Lung (tissue), 12 donors: ENCODE measurements around the gene MROH8. TPM values are rescaled to one million over a fixed set of nuclear protein-coding genes. Genes with fewer than 3 reads are reported as not detected.

ENCODE experiments used
- ATAC-seq: fragments of 200-7000 bp; cut with Tn5 transposase; one replicate; pipeline ENCODE4 v1.9.1; 2020; ENCODE audit warnings: moderate number of reproducible peaks; ENCODE audit not compliant: insufficient read depth, low FRiP score
- DNase-seq, 3 donors: peaks; one replicate each; pipeline ENCODE4 v3.0.0-alpha.2; 2013 to 2017
- H3K27ac ChIP-seq, 2 donors: one replicate each; pipeline ENCODE4 v1.5.1; 2013; ENCODE audit warnings: mild to moderate bottlenecking in 2 of 2, moderate library complexity in 2 of 2, control low read depth in 1 of 2, inconsistent platforms in 1 of 2, low read depth in 1 of 2, low read length in 1 of 2
- H3K27me3 ChIP-seq, 3 donors: one replicate each; pipeline ENCODE4 v1.5.1; 2013; ENCODE audit warnings: low read length in 2 of 3; ENCODE audit not compliant: control insufficient read depth in 3 of 3, insufficient read depth in 3 of 3
- H3K36me3 ChIP-seq, 4 donors: one replicate each; pipeline ENCODE4 v1.5.1; 2013; ENCODE audit warnings: low read length in 4 of 4, mild to moderate bottlenecking in 1 of 4, moderate library complexity in 1 of 4; ENCODE audit not compliant: control insufficient read depth in 4 of 4, insufficient read depth in 4 of 4
- H3K4me1 ChIP-seq, 5 donors: one replicate each; pipeline ENCODE4 v1.5.1; 2013; ENCODE audit warnings: low read length in 5 of 5, mild to moderate bottlenecking in 2 of 5, moderate library complexity in 1 of 5; ENCODE audit not compliant: control insufficient read depth in 5 of 5, insufficient read depth in 5 of 5
- H3K4me3 ChIP-seq: one replicate; pipeline ENCODE4 v1.5.1; 2013; ENCODE audit warnings: mild to moderate bottlenecking, control low read depth, moderate library complexity
- H3K9ac ChIP-seq, 2 donors: one replicate each; pipeline ENCODE4 v1.5.1; 2013; ENCODE audit warnings: low read length in 2 of 2, control low read depth in 1 of 2; ENCODE audit not compliant: insufficient read depth in 1 of 2
- H3K9me3 ChIP-seq, 4 donors: one replicate each; pipeline ENCODE4 v1.5.1; 2013; ENCODE audit warnings: low read length in 3 of 4, mild to moderate bottlenecking in 1 of 4, moderate library complexity in 1 of 4; ENCODE audit not compliant: control insufficient read depth in 4 of 4, insufficient read depth in 3 of 4
- WGBS, 2 donors: extraction: QIAGEN DNeasy Blood & Tissue Kit; methylation state at CpG; one replicate each; pipeline ENCODE4 v1.1.7; 2013; 5-methylcytosine and 5-hydroxymethylcytosine counted together
- polyA plus RNA-seq, 2 donors: library from polyadenylated mRNA; stranded (reverse); fragments of 200-250 nt; gene quantifications; one replicate each; pipeline ENCODE4 v1.2.1, GENCODE V29; 2013
- total RNA-seq, 2 donors: library from RNA; depleted of rRNA in 1 of 2; stranded (reverse); fragments of >200 nt in 1 of 2; gene quantifications; one replicate each; pipeline ENCODE4 v1.2.1, GENCODE V29; 2014 to 2021
- TF ChIP-seq, protein P1 (sequence below): IDR thresholded peaks from 2 replicates; pipeline ENCODE4 v1.5.1; 2012; ENCODE audit warnings: mild to moderate bottlenecking; ENCODE audit errors: control extremely low read depth, extremely low read depth
- donor health status: control.
- donor health status: control.
- donor health status: Bipolar disorder and iron deficiency.
- donor health status: healthy.
- donor health status: DM: yes; HTN: yes; CAD: no.

The MROH8 gene
- total and polyA plus RNA-seq, 4 donors: 0.84 to 4.0 (median 2.5) TPM

DNA sequence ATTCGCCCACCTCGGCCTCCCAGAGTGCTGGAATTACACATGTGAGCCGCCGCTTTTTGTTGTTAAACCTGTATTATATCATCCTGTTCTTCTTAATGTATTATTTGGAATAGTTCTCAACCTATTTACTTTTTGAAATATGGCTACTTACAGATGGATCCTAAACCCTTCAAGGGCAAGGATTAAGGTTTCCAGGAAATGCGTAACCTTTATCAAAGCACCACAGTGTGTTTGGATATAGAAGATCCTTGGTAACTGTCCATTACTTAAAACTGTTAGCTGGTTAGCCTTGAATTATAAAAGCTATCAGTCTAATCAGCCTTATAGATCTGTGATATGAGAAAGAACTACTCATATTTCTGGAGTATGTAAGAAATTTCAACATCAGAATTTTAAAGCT, 12.5 kb downstream of the MROH8 start:
- H3K9me3 ChIP-seq: no peaks in the 10 kb centered on the region
- no peaks in the 10 kb centered on the region for H3K27me3 ChIP-seq
- peaks cover 0 to 5% (median 3%) of the 10 kb centered on the region in 4 donors for H3K36me3 ChIP-seq
- no peak for DNase-seq
- WGBS, 2 donors: 98% methylated on average over 5 of the region's 5 CpGs
- H3K4me1 ChIP-seq: no peaks in the 10 kb centered on the region
- no peak for ATAC-seq
- TF ChIP-seq, protein P1, sequence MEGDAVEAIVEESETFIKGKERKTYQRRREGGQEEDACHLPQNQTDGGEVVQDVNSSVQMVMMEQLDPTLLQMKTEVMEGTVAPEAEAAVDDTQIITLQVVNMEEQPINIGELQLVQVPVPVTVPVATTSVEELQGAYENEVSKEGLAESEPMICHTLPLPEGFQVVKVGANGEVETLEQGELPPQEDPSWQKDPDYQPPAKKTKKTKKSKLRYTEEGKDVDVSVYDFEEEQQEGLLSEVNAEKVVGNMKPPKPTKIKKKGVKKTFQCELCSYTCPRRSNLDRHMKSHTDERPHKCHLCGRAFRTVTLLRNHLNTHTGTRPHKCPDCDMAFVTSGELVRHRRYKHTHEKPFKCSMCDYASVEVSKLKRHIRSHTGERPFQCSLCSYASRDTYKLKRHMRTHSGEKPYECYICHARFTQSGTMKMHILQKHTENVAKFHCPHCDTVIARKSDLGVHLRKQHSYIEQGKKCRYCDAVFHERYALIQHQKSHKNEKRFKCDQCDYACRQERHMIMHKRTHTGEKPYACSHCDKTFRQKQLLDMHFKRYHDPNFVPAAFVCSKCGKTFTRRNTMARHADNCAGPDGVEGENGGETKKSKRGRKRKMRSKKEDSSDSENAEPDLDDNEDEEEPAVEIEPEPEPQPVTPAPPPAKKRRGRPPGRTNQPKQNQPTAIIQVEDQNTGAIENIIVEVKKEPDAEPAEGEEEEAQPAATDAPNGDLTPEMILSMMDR: no peak
- H3K27ac ChIP-seq: no peak overlapping the region
- H3K9ac ChIP-seq: no peak overlapping the region
- H3K4me3 ChIP-seq: no peak overlapping the region

DNA sequence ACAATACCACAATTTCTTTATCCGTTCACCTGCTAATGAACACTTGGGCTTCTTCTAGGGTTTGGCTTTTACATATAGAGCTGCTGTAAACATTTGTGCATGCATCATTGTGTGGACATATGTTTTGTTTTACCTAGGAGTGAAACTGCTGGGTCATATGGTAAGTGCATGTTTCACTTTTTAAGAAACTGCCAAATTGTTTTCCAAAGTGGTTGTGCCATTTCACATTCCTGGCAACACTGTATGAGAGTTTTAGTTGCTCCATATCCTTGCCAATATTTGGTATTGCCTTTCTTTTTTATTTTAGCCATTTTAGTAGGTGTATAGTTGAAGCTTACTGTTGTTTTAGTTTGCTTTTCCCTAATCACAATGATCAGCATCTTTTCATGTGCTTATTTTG, 14.3 kb downstream of the MROH8 start:
- DNase-seq (no peak), ATAC-seq (no peak)
- no peaks in the 10 kb centered on the region for H3K4me1 ChIP-seq
- peaks cover 0 to 5% (median 3%) of the 10 kb centered on the region in 4 donors for H3K36me3 ChIP-seq
- TF ChIP-seq, protein P1: no peak
- H3K4me3 ChIP-seq: no peak overlapping the region
- WGBS, 2 donors: 92 to 100% methylated on average over 1 of the region's 1 CpG
- no peak overlapping the region for H3K9ac ChIP-seq
- no peak overlapping the region for H3K27ac ChIP-seq
- no peaks in the 10 kb centered on the region for H3K9me3 ChIP-seq
- no peaks in the 10 kb centered on the region for H3K27me3 ChIP-seq

DNA sequence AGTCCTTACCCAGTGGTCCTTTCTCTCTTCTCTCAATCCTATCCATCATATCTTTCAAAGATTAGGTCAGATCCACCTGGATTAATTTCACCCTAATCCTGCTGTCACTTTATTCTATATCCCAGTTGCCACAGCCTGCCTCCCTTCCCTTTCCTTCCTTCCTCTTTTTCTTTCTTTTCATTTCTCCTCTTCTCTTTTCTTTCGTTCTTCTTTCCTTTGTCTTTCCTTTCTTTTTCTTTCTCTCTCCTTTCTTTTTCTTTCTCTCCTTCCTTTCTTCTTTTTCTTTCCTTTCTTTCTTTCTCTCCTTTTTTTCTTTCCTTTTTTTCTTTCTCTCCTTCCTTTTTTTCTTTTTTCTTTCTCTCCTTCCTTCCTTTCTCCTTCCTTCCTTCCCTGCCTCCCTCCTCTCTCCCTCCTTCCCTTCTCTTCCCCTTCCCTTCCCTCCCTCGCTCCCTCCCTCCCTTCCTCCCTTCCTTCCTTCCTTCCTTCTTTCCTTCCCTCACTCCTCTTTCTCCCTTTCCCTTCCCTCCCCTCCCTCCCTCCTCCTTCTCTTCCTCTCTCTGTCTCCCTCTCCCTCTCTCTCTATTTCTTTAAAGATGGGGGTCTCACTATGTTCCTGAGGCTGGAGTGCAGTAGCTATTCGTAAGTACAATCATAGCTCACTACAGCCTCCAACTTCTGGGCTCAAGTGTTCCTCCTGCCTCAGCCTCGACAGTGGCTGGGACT, 15.4 kb downstream of the MROH8 start:
- H3K9me3 ChIP-seq: no peaks in the 10 kb centered on the region
- no peaks in the 10 kb centered on the region for H3K27me3 ChIP-seq
- peaks cover 0 to 5% (median 3%) of the 10 kb centered on the region in 4 donors for H3K36me3 ChIP-seq
- H3K4me3 ChIP-seq: no peak overlapping the region
- 77 to 85% methylated on average over 4 of the region's 4 CpGs for WGBS, 2 donors
- TF ChIP-seq, protein P1: no peak
- no peaks in the 10 kb centered on the region for H3K4me1 ChIP-seq
- no peak for DNase-seq
- H3K9ac ChIP-seq: no peak overlapping the region
- H3K27ac ChIP-seq: no peak overlapping the region
- ATAC-seq: no peak
